Trophoblast cell (in vitro differentiated cells and primary cell): ENCODE data around the gene FHDC1.

Experiments used
- DNase-seq, 2 donors: peaks; one replicate each; pipeline ENCODE4 v3.0.0-alpha.2; 2016
- H2AFZ ChIP-seq: 2 replicates; pipeline ENCODE4 v1.6.1; 2013; ENCODE audit warnings: low read length, moderate library complexity, mild to moderate bottlenecking; ENCODE audit not compliant: insufficient read depth, poor library complexity
- H2AK5ac ChIP-seq: 2 replicates; pipeline ENCODE4 v1.6.1; 2013; ENCODE audit warnings: mild to moderate bottlenecking, low read length
- H2BK120ac ChIP-seq: 2 replicates; pipeline ENCODE4 v1.6.1; 2013; ENCODE audit warnings: low read length, mild to moderate bottlenecking, moderate library complexity; ENCODE audit not compliant: insufficient read depth, poor library complexity
- H2BK12ac ChIP-seq: 2 replicates; pipeline ENCODE4 v1.6.1; 2013; ENCODE audit warnings: mild to moderate bottlenecking, low read length, moderate library complexity
- H2BK5ac ChIP-seq: 2 replicates; pipeline ENCODE4 v1.6.1; 2013; ENCODE audit warnings: low read length, low read depth, moderate library complexity, mild to moderate bottlenecking; ENCODE audit not compliant: poor library complexity
- H3K14ac ChIP-seq: 2 replicates; pipeline ENCODE4 v1.6.1; 2013; ENCODE audit warnings: mild to moderate bottlenecking, low read length
- H3K18ac ChIP-seq: 2 replicates; pipeline ENCODE4 v1.6.1; 2013; ENCODE audit warnings: mild to moderate bottlenecking, low read length
- H3K23ac ChIP-seq: 2 replicates; pipeline ENCODE4 v1.6.1; 2013; ENCODE audit warnings: low read length
- H3K27ac ChIP-seq: 2 replicates; pipeline ENCODE4 v1.5.1; 2013; ENCODE audit warnings: low read depth, mild to moderate bottlenecking, inconsistent platforms, low read length, moderate library complexity
- H3K27me3 ChIP-seq: 2 replicates; pipeline ENCODE4 v1.6.1; 2013; ENCODE audit warnings: inconsistent platforms, mild to moderate bottlenecking, low read length, moderate library complexity; ENCODE audit not compliant: insufficient read depth
- H3K36me3 ChIP-seq, 2 experiments: 1 replicate in 1 of 2; 2 replicates in 1 of 2; pipeline ENCODE4 v1.6.1; 2013; ENCODE audit warnings: low read length in 2 of 2, mild to moderate bottlenecking in 2 of 2, moderate library complexity in 1 of 2; ENCODE audit not compliant: insufficient read depth in 2 of 2, control insufficient read depth in 1 of 2
- H3K4ac ChIP-seq: 2 replicates; pipeline ENCODE4 v1.6.1; 2013; ENCODE audit warnings: low read depth, mild to moderate bottlenecking, low read length, moderate library complexity
- H3K4me1 ChIP-seq, 2 experiments: 1 replicate in 1 of 2; 2 replicates in 1 of 2; pipeline ENCODE4 v1.6.1; 2013; ENCODE audit warnings: low read length in 2 of 2, mild to moderate bottlenecking in 2 of 2, moderate library complexity in 1 of 2; ENCODE audit not compliant: insufficient read depth in 2 of 2, control insufficient read depth in 1 of 2
- H3K4me2 ChIP-seq: 2 replicates; pipeline ENCODE4 v1.6.1; 2013; ENCODE audit warnings: inconsistent platforms, mild to moderate bottlenecking, low read length, moderate library complexity
- H3K4me3 ChIP-seq: 2 replicates; pipeline ENCODE4 v1.5.1; 2013; ENCODE audit warnings: mild to moderate bottlenecking, low read depth, low read length, inconsistent platforms
- H3K79me1 ChIP-seq: one replicate; pipeline ENCODE4 v1.6.1; 2013; ENCODE audit warnings: low read length
- H3K79me2 ChIP-seq: 2 replicates; pipeline ENCODE4 v1.6.1; 2013; ENCODE audit warnings: low read length, mild to moderate bottlenecking; ENCODE audit not compliant: control insufficient read depth, insufficient read depth, poor library complexity
- H3K9ac ChIP-seq: 2 replicates; pipeline ENCODE4 v1.6.1; 2013; ENCODE audit warnings: mild to moderate bottlenecking, low read length
- H3K9me3 ChIP-seq: 2 replicates; pipeline ENCODE4 v1.6.1; 2013; ENCODE audit warnings: low read depth, mild to moderate bottlenecking, control low read depth, inconsistent platforms, low read length; ENCODE audit not compliant: insufficient read depth
- H4K12ac ChIP-seq: 2 replicates; pipeline ENCODE4 v1.6.1; 2013; ENCODE audit warnings: low read depth, mild to moderate bottlenecking, low read length, moderate library complexity
- H4K8ac ChIP-seq: 2 replicates; pipeline ENCODE4 v1.6.1; 2013; ENCODE audit warnings: low read depth, mild to moderate bottlenecking, low read length, moderate library complexity
- H4K91ac ChIP-seq: one replicate; pipeline ENCODE4 v1.6.1; 2013; ENCODE audit warnings: low read depth, mild to moderate bottlenecking, low read length, moderate library complexity
- WGBS: extraction: QIAGEN DNeasy Blood & Tissue Kit; methylation state at CpG from one replicate; pipeline ENCODE4 v1.1.7; 2013; ENCODE audit warnings: missing lambda C conversion rate; ENCODE audit not compliant: insufficient read length, insufficient coverage; ENCODE audit errors: extremely low coverage; 5-methylcytosine and 5-hydroxymethylcytosine counted together

FHDC1 gene

DNA sequence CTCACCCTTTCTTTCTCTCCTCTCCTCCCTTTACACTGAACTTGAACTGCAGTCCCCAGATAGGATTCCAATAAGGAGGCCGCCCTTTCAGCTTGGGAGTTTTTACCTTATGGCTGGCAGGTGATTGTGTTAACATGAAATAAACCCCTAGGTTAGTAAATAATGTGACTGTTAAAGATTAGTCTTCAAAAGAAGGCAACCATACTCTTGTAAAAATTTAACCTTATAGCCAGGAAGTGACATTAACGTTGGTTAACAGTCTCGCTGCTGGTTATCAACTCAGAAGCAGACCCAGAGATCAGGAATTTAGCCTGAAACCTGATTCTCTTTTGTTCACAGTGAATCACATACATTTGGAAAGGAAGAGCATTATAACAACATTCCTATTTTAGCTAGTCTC lies 15.2 kb downstream of the FHDC1 start:
- no peak overlapping the region for H2AFZ ChIP-seq
- no peak overlapping the region for H2BK120ac ChIP-seq
- no peak overlapping the region for H3K4me3 ChIP-seq
- WGBS, result no CpG with 5 or more reads among the region's 3 CpGs
- H3K9me3 ChIP-seq, result no peaks in the 10 kb centered on the region
- DNase-seq, result no peak
- H2AK5ac ChIP-seq, result no peak overlapping the region
- no peak overlapping the region for H2BK5ac ChIP-seq
- no peak overlapping the region for H3K4me2 ChIP-seq
- H4K12ac ChIP-seq, result no peak overlapping the region
- H3K79me2 ChIP-seq, result no peaks in the 10 kb centered on the region
- H3K79me1 ChIP-seq, result no peaks in the 10 kb centered on the region
- peaks cover 17 to 25% of the 10 kb centered on the region in 2 experiments for H3K36me3 ChIP-seq
- no peak overlapping the region for H3K27ac ChIP-seq
- no peaks in the 10 kb centered on the region for H3K4me1 ChIP-seq
- H3K4ac ChIP-seq, result no peak overlapping the region
- H3K9ac ChIP-seq, result no peak overlapping the region
- no peak overlapping the region for H3K23ac ChIP-seq
- no peak overlapping the region for H2BK12ac ChIP-seq
- no peaks in the 10 kb centered on the region for H3K27me3 ChIP-seq
- H4K8ac ChIP-seq, result no peak overlapping the region
- no peak overlapping the region for H3K18ac ChIP-seq
- H3K14ac ChIP-seq, result no peak overlapping the region
- H4K91ac ChIP-seq, result no peak overlapping the region

DNA sequence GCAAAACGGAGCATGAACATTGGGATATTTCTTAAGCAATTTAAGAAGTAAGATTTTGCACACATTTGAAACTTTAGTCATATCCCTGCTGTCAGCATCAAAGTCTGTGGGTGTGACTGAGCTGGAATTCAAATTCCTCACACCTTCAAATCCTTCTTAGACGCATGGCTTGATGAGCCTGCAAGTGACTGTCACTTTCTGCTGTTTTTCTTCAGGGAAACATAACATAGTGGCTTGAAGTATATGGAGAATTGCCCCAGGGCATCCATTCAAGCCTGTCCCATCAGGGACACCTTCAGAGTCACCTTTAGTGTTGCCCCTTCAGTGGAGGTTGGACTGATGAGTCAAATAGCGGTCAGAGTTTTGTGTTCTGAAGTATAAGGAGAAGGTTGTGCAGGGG lies 17.4 kb downstream of the FHDC1 start:
- H4K8ac ChIP-seq, result no peak overlapping the region
- H2BK5ac ChIP-seq, result no peak overlapping the region
- no peak overlapping the region for H4K12ac ChIP-seq
- no peak overlapping the region for H2AFZ ChIP-seq
- H3K4me2 ChIP-seq, result no peak overlapping the region
- no peak overlapping the region for H3K4ac ChIP-seq
- no peak overlapping the region for H2BK120ac ChIP-seq
- no peaks in the 10 kb centered on the region for H3K9me3 ChIP-seq
- no peaks in the 10 kb centered on the region for H3K4me1 ChIP-seq
- no CpG with 5 or more reads among the region's 3 CpGs for WGBS
- no peaks in the 10 kb centered on the region for H3K27me3 ChIP-seq
- no peak overlapping the region for H3K4me3 ChIP-seq
- H2BK12ac ChIP-seq, result no peak overlapping the region
- H3K23ac ChIP-seq, result no peak overlapping the region
- no peaks in the 10 kb centered on the region for H3K79me2 ChIP-seq
- H3K18ac ChIP-seq, result no peak overlapping the region
- no peak overlapping the region for H3K14ac ChIP-seq
- H3K9ac ChIP-seq, result no peak overlapping the region
- no peak overlapping the region for H3K27ac ChIP-seq
- peaks cover 29 to 37% of the 10 kb centered on the region in 2 experiments for H3K36me3 ChIP-seq
- no peak overlapping the region for H2AK5ac ChIP-seq
- H3K79me1 ChIP-seq, result no peaks in the 10 kb centered on the region
- H4K91ac ChIP-seq, result no peak overlapping the region
- no peak for DNase-seq

DNA sequence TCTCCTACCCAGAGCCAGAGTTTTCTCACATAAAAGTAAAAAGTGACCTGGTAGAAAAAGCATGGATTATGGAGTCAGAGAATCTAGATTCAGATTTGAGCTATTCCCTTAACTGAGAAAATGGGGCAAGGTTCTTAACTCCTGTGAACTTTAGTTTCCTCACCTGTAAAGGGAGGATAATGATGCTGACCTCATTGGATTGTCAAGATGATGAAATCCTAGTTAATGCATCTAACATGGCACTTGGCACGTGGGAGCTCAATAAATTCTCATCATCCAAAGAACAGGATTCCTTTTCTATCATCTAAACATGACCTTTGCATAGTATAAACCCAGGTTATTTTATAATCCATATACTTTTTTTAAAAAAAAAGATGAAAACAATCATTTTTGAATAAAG lies 18.6 kb downstream of the FHDC1 start:
- Histone ChIP-seq H2BK12ac (no peak overlapping the region), H2BK120ac (no peak overlapping the region), H3K4me2 (no peak overlapping the region), H3K9me3 (no peaks in the 10 kb centered on the region), H2AK5ac (no peak overlapping the region), H3K23ac (no peak overlapping the region), H3K4ac (no peak overlapping the region), H3K4me1 (no peaks in the 10 kb centered on the region), H3K27ac (no peak overlapping the region), H3K27me3 (no peaks in the 10 kb centered on the region), H4K12ac (no peak overlapping the region), H4K8ac (no peak overlapping the region), H3K14ac (no peak overlapping the region), H3K36me3 (peaks cover 27 to 34% of the 10 kb centered on the region in 2 experiments), H3K79me1 (no peaks in the 10 kb centered on the region), H3K4me3 (no peak overlapping the region), H3K9ac (no peak overlapping the region), H2AFZ (no peak overlapping the region), H4K91ac (no peak overlapping the region), H2BK5ac (no peak overlapping the region), H3K18ac (no peak overlapping the region), H3K79me2 (no peaks in the 10 kb centered on the region)
- no peak for DNase-seq
- WGBS, result no CpG with 5 or more reads among the region's 1 CpG

DNA sequence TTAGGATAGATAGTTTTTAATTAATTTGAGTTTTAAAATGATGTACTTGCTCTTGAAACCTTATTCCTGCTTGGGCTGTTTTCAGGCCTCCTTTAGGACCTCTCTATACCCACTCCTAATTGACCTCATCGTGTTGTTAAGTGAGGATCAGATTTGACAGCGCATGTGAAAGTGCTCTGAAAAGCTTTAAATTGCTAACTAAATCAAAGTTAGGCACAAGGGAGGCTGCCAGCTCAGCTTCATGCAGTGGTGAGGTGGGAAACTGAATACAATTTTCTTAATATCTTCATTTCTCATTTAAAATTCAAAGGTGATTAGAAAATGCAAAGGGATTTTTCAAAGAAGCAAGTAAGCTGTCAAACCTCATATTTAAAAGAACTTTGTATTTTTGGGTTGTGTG lies 20.0 kb downstream of the FHDC1 start:
- H3K18ac ChIP-seq, result no peak overlapping the region
- H4K8ac ChIP-seq, result no peak overlapping the region
- H3K4me1 ChIP-seq, result no peaks in the 10 kb centered on the region
- DNase-seq, result no peak
- H3K36me3 ChIP-seq, result peaks cover 26 to 31% of the 10 kb centered on the region in 2 experiments
- H2BK120ac ChIP-seq, result no peak overlapping the region
- no peak overlapping the region for H2BK12ac ChIP-seq
- H4K12ac ChIP-seq, result no peak overlapping the region
- no peak overlapping the region for H2AK5ac ChIP-seq
- H3K27me3 ChIP-seq, result no peaks in the 10 kb centered on the region
- no peak overlapping the region for H3K4me2 ChIP-seq
- H3K4ac ChIP-seq, result no peak overlapping the region
- H4K91ac ChIP-seq, result no peak overlapping the region
- no peaks in the 10 kb centered on the region for H3K79me1 ChIP-seq
- no CpG with 5 or more reads among the region's 2 CpGs for WGBS
- H3K23ac ChIP-seq, result no peak overlapping the region
- H3K79me2 ChIP-seq, result no peaks in the 10 kb centered on the region
- H3K4me3 ChIP-seq, result no peak overlapping the region
- H3K9me3 ChIP-seq, result no peaks in the 10 kb centered on the region
- H2BK5ac ChIP-seq, result no peak overlapping the region
- no peak overlapping the region for H3K14ac ChIP-seq
- H3K27ac ChIP-seq, result no peak overlapping the region
- H2AFZ ChIP-seq, result no peak overlapping the region
- H3K9ac ChIP-seq, result no peak overlapping the region
